Stimulated activated CD8-positive, alpha-beta memory T cell treated with anti-CD3 and anti-CD28 coated beads, Interleukin-15, amount 100 ng/mL, for 48 hours (primary cell): Measurements from ENCODE around the gene HSD17B7.
"Not testable (repeated sequence)": the region's sequence is repeated elsewhere in the genome, so short reads cannot be mapped to it uniquely, and the experiment has no call there.

Experiments
- DNase-seq, 2 donors: peaks; one replicate each; pipeline ENCODE4 v3.0.0-alpha.2; 2020; ENCODE audit warnings: low read depth in 2 of 2

The HSD17B7 gene

DNA sequence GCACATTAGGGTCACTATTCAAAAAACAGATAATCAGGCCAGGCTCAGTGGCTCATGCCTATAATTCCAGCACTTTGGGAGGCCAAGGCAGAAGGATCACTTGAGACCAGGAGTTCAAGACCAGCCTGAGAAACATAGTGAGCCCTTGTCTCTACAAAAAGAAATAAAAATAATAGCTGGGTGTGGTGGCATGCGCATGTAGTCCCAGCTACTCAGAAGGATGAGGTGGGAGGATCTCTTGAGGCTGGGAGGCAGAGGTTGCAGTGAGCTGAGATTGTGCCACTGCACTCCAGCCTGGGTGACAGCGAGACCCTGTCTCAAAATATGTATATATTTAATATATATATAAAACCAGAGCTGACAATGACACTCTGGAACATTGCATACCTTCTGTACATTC lies 21.9 kb downstream of the HSD17B7 start:
- not testable (repeated sequence) for DNase-seq

DNA sequence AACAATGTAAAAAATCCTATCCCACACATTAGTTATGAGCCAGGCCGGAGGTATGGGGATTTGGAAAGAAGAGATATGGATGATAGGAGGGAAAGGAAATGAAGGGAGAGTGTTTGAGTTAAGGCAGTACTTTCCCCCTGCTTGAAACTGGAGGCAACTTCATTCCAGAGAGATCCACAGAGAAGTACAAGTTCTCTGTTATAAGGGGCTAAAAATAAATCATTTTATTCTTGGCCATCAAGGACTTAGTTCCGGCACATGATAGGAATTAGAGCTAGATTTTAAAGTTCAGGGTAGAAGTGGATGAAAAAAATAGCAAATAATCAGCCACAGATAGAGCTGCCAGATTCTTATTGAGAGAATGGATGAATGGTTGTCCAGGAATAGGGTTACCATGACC lies 27.6 kb downstream of the HSD17B7 start:
- not testable (repeated sequence) for DNase-seq

DNA sequence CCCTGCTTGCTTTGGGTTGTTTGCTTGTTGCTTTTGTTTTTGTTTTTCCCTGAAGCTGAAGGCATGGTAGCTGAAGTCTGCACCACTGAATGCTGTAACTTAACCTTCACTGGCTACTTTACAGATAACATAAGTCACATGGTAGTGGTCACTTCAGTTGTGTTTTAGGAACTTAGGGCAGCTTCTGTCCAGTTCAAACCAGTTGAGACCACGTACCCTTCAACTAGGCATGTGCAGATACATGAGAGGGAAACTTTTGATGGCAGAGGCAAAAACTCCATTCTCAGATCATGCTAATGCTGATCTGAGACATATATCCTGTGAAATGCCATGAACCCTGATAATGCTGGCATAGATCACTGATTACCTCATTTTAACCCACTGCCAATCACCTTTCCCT lies 28.2 kb downstream of the HSD17B7 start:
- DNase-seq, result not testable (repeated sequence)

DNA sequence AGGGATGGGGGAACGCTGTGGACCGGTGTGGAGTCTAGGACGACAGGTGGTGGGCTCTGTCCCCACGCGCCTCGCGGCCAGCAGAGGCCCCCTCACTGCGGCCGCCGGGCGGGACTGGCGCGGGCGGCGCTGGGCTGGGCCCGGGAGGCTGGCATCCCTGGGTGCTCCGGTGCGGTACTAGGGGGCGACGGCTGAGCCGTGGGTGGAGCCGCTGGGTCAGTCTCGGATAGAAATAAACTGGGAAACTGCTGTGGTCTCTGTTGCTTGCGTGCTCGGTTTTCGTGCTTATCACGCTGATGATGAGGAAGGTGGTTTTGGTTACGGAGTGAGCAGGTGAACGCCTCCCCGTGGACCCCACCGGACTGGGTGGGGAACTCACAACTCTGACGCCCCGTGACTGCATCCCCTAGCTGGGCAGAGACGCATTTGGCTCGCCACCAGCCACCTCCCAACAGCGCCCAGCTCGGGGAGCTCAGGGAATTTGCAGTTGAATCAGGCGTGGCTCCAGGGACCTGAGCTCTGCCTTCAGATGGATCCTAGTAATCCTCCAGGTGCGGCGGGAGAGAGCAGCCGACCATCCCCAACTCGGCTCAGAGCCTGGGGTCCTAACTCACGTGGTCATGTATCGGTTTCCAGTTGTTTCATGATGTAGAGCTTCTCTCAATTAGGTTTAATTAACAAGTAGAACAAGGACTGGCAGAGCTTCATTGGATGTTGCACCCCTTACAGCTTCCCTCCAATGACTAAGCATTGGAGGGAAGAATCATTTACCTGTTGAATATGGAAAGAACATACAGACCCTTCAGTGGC lies 32.1 kb downstream of the HSD17B7 start:
- DNase-seq, result no peak

DNA sequence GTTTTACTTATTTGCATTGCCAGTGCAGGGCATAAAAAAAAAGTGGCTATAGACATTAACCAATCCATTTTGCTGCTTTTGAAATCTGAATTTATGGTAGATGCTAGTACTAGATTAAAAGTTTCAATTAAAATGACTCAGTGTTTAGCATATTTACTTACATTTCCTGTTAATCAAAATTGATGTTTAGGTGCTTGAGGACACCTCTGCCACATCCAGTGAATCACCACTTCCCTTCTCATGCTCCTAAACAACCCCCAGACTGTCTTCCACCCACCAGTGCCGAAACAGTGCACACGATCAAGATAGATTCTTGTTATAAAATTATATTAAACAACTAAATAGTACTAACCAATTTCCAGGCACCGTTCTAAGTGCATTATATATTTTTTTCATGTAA lies 32.7 kb downstream of the HSD17B7 start:
- DNase-seq, result no peak

DNA sequence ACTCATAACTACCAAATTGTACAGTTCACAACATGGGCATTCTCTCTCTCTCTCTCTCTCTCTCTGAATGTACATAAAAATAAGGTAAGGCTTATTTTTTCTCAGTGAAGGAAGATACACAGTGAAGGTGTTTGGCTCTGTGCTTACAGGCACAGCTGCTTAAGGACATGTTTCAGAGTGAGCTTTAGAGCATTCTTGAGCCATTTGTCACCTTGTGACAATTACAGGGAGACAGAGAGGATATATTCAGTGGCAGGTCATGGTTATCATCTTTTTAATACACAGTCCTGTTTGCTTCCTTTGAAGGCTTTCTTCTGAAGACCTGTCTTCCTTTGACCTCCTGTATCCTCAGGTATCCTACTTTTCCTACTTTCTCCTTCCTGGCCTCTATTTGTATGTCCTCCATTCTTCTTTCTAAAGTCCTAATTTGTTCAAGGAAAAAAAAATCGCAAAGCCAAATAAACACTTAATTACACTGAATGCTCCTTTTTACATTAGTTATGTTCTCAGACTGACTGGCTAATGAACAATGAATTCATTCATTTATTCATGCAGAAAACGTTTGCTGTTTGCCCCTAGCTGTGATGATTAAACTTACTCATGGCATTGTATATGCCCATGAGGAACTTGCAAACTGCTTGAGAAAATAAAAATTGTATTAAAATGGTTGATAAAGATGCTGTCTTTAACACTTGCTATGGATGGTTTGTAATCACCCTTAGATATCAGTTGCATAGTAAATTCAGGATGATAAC lies 33.4 kb downstream of the HSD17B7 start:
- no peak for DNase-seq

DNA sequence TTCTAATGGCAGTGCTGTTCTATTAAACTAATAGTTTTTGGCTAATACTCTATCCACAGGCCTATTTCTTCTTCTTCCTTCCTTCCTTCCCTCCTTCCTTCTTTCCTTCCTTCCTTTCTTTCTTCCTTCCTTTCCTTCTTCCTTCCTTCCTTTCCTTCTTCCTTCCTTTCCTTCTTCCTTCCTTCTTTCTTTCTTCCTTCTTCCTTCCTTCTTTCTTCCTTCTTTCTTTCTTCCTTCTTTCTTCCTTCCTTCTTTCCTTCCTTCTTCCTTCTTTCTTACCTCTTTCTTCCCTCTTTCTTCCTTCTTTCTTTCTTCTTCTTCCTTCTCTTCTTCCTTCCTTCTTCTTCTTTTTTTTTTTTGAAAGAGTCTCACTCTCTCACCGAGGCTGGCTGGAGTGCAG lies 38.8 kb downstream of the HSD17B7 start:
- DNase-seq, result no peak

DNA sequence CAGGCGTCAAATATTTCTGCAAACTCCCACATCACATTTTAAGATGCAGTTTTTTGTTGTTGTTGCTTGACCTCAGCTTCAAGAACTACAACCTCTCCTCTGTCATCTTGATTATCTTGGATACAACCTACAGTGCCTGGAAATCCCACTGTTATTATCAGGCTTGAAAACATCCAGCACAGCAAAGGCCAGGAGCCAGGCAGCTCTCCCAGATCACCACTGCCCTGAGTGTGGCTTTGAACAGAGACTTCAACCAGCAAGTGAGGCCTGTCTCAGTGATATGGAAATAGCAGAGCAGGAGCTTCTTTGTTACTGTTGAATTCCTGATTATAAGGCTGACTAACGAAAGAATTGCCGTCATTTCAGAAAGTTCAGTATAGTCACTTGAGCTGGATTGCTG lies 42.0 kb downstream of the HSD17B7 start:
- DNase-seq, result no peak

DNA sequence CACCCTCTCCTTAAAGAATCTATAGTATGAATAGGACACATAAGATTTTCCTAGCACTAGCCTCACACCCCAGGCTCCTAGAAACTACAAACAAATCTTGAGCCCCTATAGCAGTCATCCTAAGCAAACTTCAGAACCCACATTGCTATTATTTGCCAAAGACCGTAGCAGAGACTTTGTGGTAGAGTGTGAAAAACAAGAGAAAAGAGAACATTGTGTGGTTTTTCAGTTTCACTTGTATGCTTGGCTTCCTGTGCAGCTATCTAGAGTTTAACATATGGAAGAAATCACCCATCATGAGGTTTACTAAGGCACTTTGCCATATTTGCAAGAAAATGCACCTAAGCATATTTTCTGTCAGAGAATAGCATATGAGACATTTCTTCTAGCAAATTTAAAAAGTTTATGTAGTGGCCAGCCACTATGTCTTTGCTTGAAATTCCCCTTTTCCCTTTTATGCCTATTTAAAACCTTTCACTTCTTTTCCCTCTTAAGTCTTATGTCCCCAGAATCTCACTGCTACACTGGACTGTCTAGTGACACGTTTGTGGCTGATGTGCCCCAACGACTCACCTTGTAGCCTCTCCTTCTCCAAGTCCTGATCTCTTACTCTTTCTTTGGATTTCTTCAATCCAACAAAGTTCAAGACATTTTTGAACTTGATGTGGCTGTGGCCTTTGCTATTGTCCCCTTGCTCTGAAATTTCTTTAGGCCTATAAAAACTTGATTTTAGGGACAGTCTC lies 44.8 kb downstream of the HSD17B7 start:
- DNase-seq, result no peak

DNA sequence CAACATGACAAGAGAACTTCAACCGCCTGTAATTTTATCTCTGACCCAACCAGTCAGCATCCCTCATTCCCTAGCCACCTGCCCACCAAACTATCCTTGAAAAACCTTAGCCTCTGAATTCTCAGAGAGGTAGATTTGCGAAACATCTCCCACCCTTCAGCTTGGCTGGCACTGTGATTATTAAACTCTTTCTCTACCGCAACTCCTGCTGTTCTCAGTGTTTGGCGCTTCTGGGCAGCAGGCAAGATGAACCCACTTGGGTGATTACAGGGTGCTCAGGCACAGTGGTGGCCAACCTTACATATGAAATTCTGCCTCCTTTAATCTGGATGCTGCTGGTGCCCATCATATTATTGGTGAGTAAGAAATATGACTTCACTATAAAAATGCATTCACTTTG lies 48.4 kb downstream of the HSD17B7 start:
- no peak for DNase-seq

DNA sequence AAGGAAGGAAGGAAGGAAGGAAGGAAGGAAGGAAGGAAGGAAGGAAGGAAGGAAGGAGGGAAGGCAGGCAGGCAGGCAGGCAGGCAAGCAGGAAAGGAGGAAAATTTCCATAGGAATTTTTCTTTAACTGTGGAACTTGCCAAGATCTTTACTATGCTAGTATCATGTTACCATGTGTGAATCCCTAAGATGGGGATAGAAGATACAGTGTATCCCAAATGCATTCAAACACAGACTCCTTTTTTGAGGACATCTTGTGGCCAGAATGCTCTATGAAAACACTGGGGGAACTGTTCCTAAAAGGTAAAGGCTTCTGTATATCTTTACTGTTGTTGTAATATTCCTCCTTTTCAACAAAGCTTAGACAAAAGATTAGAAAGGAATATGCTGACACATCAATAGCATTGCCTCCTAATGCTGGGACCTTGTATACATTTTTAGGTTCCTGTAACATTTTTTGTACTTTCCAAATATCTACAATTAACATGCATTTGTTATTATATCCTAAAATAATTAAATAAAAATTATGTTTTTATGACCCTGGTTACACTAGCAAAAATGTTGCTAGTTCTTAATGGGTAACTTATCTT lies 49.8 kb downstream of the HSD17B7 start:
- DNase-seq, result no peak

DNA sequence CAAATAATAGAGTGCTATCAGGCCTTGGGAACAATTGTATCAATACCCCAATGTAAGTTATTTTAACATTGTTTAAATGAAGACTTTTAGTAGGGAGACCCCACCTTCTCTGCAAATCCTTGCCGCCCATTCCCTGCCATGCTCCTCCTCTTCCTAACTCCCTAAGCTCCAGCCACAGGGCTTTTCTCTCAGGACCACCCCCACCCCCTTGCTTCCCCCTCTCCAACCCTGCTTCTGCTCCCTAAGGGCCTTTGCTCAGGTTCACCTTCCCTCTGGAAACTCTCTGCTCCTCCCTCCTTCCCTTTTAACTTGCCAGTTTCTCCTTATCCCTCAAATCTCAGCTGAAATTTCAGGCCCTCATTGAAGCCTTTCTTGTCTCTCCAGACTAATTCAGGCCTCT lies 53.7 kb downstream of the HSD17B7 start:
- DNase-seq, result no peak

DNA sequence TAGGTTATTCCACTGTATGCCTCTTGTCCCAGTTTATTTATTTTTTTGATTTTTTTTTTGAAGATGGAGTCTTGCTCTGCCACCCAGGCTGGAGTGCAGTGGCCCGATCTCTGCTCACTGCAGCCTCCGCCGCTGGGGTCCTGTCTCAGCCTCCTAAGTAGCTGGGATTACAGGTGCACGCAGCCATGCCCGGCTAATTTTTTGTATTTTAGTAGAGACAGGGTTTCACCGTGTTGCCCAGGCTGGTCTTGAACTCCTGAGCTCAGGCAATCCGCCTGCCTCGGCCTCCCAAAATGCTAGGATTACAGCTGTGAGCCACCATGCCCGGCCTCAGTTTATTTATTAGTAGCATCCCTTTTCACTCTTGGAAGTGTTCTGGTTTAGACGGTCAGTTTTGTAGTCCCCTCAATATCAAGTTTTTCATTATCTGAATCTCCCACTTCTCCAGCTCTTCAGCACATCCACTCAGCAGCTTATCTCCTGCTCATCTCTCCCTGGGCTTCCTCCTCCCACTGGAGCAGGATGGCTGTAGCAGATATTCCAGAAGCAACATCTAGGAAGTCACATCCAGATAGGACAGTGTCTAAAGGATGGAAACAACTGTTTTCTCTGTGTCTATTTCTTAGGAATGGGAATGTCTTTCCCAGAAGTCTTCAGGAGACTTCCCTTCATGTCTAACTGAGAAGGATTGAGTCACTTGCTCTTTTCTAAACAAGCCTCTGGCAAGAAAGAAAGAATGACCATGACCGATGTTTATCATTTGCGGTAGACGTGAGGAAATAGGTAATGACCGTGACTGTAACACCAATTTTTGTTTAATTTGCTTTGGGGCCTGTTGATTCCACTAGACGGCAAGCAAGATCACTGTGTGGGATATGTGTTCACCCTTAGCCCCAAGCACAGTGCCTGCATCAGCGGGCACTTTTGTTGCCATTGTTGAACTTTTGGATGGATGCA lies 56.0 kb downstream of the HSD17B7 start:
- no peak for DNase-seq

DNA sequence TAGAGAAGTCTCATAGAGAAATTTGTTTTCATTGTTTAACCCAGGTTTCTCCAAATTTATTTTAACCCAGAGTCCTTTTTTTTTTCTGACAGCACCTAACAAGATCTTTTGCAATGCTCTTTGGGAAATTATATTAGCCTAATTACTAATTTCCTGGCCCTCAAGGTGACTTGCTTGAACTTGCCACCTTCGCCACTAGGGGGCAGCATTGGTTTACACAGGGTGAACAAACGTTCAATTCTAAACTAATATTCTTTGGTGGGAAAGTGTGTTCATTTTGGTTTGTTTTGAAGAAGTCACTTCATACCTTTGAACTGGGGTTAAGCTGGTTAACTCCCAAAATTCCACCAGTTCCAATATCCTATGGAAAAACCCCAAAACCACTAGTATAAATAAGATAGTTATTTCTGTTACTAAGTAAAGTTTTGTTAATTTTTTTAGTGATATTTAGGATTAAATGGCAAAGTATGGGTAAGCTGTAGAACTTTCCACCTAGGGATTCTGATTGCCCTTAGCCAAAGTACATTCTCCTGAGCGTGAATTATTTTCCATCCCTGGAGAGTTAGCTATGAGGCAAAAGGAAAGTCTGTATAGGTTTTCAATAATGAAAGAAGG lies 57.4 kb downstream of the HSD17B7 start:
- peak; percentile 36 to 44 for DNase-seq

DNA sequence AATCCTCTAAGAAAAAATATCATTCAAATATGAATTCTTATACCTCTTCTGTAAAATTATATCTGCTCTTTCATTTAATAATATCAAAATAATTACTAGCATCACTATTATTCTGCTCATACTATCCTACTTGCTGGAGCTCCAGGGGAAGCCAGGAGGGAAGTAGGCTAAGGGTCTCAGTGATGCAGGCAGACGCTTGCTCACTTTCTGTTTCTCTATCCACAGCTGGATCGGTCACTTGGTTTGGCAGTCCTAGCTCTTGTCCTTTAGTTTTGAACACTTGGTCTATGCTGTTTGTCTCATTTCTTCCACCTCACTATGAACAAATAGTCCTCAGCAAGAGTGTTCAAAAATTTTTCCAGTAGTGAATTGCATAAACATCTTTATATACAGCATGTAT lies 59.2 kb downstream of the HSD17B7 start:
- DNase-seq, result no peak

DNA sequence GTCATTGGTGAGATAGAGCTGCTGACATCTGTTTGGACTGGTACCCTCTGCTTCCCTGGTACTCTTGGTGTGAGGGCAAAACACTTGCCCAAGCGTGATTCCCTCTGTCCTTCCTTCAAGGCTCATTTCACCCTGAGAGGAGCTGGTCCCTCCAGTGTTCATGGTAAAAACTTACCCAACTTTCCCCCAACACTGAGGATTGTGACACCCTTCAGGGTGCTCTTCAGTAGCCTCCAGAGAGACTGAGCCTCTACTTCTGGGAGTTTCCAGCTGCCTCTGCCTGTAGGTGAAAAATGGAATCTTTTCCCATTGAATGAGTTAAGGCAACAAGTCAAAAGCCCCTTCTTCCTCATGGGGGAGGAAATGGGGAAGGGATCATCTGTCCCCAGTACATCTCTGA lies 60.8 kb downstream of the HSD17B7 start:
- no peak for DNase-seq

DNA sequence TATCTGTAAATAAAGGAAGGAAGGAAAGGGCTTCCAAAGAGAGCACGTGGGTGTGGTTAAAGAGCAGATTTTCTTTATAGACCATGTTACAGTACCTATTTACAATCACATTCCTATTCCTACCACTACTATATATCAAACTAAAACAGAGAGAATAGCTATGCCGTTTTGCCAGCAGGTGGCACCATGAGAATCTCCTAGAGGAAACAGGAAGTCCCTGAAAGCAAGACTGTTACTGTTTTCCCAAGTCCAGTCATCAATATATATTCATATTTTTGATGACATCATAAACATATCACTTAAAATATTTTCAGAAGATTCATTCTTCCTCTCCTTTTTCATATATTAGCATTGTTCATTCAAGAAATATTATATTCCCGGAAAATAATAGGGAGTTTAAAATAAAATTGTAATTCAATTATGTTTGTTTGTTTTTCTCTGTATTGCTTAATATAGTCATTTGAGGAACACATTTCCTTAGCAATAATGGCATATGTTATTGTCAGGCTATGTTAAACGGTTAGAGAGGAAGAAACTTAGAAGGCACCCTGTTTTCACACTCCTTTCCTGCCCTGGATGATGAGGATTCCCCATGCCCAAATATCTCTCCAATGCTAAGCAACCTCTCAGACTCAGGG lies 63.9 kb downstream of the HSD17B7 start:
- peak; percentile 3 to 10 for DNase-seq

DNA sequence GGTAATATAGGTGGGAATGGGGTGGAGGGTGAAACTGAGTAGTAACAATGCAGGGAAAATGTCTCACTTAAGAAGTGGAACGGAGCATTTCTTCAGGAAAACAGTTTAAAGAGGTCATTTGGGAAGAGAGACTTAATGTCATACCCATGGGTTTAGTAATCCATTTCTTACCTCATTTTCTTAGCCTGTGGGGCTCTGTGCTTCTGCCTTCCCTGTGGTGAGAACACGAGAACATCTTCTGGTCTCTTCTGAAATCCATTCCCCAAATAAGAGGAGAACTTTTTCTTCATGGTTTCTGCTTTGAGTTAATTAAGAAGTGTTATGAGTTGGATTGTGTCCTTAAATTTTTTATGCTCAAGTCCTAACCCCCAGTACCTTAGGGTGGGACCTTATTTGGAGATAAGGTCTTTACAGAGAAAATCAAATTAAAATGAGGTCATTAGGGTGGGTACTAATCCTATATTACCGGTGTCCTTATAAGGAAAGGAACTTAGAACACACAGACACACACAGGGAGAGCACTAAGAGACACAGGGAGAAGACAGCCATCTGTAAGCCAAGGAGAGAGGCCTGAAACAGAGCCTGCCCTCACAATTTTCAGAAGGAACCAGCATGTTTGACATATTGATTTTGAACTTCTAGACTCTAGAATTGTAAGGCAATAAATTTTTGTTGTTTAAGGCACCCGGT lies 65.1 kb downstream of the HSD17B7 start:
- DNase-seq, result no peak

DNA sequence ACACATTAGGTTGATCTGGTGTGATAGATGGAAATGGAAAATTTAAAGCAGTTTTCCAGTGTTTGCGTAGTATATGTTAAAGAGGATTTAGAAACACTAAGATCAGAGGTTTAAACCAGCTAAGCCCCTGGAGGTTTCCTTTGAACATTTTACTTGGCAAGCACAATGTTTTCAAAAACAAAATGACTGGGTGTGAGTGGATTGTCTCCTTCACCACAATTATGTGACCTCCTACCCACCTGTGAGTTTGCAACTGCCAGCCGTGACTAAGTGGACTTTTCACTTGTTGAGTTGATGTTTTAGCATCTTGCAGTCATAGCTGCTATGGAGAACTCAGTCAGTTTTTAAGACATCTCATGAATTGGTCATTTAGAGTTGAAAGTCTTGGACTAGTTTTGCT lies 65.8 kb downstream of the HSD17B7 start:
- no peak for DNase-seq
